HG02763 (cell line): ENCODE results near the gene PPP2R5D.

Experiments
- ATAC-seq: cut with Tn5 transposase; IDR thresholded peaks from one replicate; pipeline ENCODE4 v1.9.1; 2021; ENCODE audit warnings: mild to moderate bottlenecking, moderate library complexity; ENCODE audit not compliant: unreplicated experiment

The PPP2R5D gene

GRCh38 chr6:43053545-43054205, 69.3 kb downstream of the PPP2R5D start, which contains the start of gene CUL7:
TSS of gene CUL7 (minus strand) at chr6:43053851. CDS start at chr6:43052788, 1,063 bp downstream.
- ATAC-seq: peak; percentile 83

- no peak for ATAC-seq
Observed at GRCh38 chr6:43054206-43054943, 70.0 kb downstream of the PPP2R5D start.

GRCh38 chr6:43055966-43056365, 71.6 kb downstream of the PPP2R5D start:
- ATAC-seq: no peak

- ATAC-seq: no peak
Observed at GRCh38 chr6:43058531-43058930, 74.2 kb downstream of the PPP2R5D start.

GRCh38 chr6:43059168-43060033, 75.0 kb downstream of the PPP2R5D start, which contains the start of the genes KLC4 and MRPL2:
TSS of gene KLC4 (plus strand) at chr6:43059631. CDS start at chr6:43061336, 1,705 bp downstream.
TSS of gene MRPL2 (minus strand) at chr6:43059434. CDS start at chr6:43059381, 53 bp downstream.
- peak; percentile 89 for ATAC-seq

- ATAC-seq: no peak
Observed at GRCh38 chr6:43060034-43060754, 75.8 kb downstream of the PPP2R5D start.

- no peak for ATAC-seq
Observed at GRCh38 chr6:43060755-43061633, 76.6 kb downstream of the PPP2R5D start.

GRCh38 chr6:43061861-43062260, 77.5 kb downstream of the PPP2R5D start:
- no peak for ATAC-seq
